ENCODE data around the gene WDR35. TPM values are rescaled to one million over a fixed set of nuclear protein-coding genes. Genes with fewer than 3 reads are reported as not detected.

Gene WDR35
- total RNA-seq, 1 experiment from 2014 or later: 6.6 TPM

- no peaks in the 10 kb centered on the region for H3K9me3 ChIP-seq (ENCODE audit: low read length)
- H3K27me3 ChIP-seq (ENCODE audit: low read length): no peaks in the 10 kb centered on the region
- TF ChIP-seq CTCF (conservative IDR thresholded peaks at IDR 0.05; ENCODE audit: low read depth, low read length) (no peak), EZH2phosphoT487 (IDR thresholded peaks at IDR 0.05; ENCODE audit: borderline replicate concordance, low read length) (no peak), EZH2 (IDR thresholded peaks at IDR 0.05; ENCODE audit: low read length, unreplicated experiment) (no peak)
- H2AFZ ChIP-seq (ENCODE audit: low read length): peak within 1 kb of the TSS; percentile 98
- intact Hi-C loops (cut with micrococcal nuclease): no loop called here
- H3K36me3 ChIP-seq (ENCODE audit: low read depth, low read length): no peaks in the 10 kb centered on the region
- no peaks in the 10 kb centered on the region for H3F3A ChIP-seq (ENCODE audit: low read length, unreplicated experiment)
- peak within 1 kb of the TSS; percentile 93 for H3K4me2 ChIP-seq (ENCODE audit: low read length)
- BruUV-seq (replicated peaks): no TSS peak
- peak; percentile 59 for DNase-seq
- no peaks in the 10 kb centered on the region for H4K20me1 ChIP-seq (ENCODE audit: low read length)
- ChIA-PET POLR2A (ENCODE audit: unreplicated experiment) (no interaction called here), CTCF (no interaction called here)
- no peak within 1 kb of the TSS for H3K27ac ChIP-seq (ENCODE audit: low read length)
- H3K9ac ChIP-seq (ENCODE audit: low read length): peak within 1 kb of the TSS; percentile 53
- peak within 1 kb of the TSS; percentile 69 for H3K4me3 ChIP-seq (ENCODE audit: low read length)
- peaks cover 18% of the 10 kb centered on the region for H3K4me1 ChIP-seq (ENCODE audit: insufficient read depth, low read length)
- no peaks in the 10 kb centered on the region for H3K9me2 ChIP-seq (replicated peaks; ENCODE audit: low read length)
- ATAC-seq: peak; percentile 72
- no peaks in the 10 kb centered on the region for H3K79me2 ChIP-seq (ENCODE audit: low read length)
Observed at GRCh38 chr2:20012282-20013125, 22.6 kb upstream of the WDR35 start, which contains the start of gene MATN3. TSS of gene MATN3 (minus strand) at chr2:20012668. CDS start at chr2:20012631, 37 bp downstream.

GRCh38 chr2:20012032-20012281 lies 22.1 kb upstream of the WDR35 start:
- POLR2A ChIA-PET (ENCODE audit: unreplicated experiment): no interaction called here
- Histone ChIP-seq H3K9ac (ENCODE audit: low read length) (no peak overlapping the region; the same call in 1 of the 2 replicates), H3K27me3 (ENCODE audit: low read length) (no peaks in the 10 kb centered on the region), H3K4me1 (ENCODE audit: insufficient read depth, low read length) (peaks cover 18% of the 10 kb centered on the region), H3K9me2 (replicated peaks; ENCODE audit: low read length) (no peaks in the 10 kb centered on the region), H3K36me3 (ENCODE audit: low read depth, low read length) (no peaks in the 10 kb centered on the region), H3K27ac (ENCODE audit: low read length) (no peak overlapping the region), H3K4me2 (ENCODE audit: low read length) (peak overlapping the region; percentile 93), H4K20me1 (ENCODE audit: low read length) (no peaks in the 10 kb centered on the region), H2AFZ (ENCODE audit: low read length) (peak overlapping the region; percentile 98), H3K79me2 (ENCODE audit: low read length) (no peaks in the 10 kb centered on the region), H3F3A (ENCODE audit: low read length, unreplicated experiment) (no peaks in the 10 kb centered on the region), H3K4me3 (ENCODE audit: low read length) (peak overlapping the region; percentile 69), H3K9me3 (ENCODE audit: low read length) (no peaks in the 10 kb centered on the region)
- intact Hi-C loops (cut with micrococcal nuclease): no loop called here
- DNase-seq: no peak
- no TSS peak for BruUV-seq (replicated peaks)
- TF ChIP-seq EZH2phosphoT487 (IDR thresholded peaks at IDR 0.05; ENCODE audit: borderline replicate concordance, low read length) (no peak), CTCF (conservative IDR thresholded peaks at IDR 0.05; ENCODE audit: low read depth, low read length) (no peak), EZH2 (IDR thresholded peaks at IDR 0.05; ENCODE audit: low read length, unreplicated experiment) (no peak)
- ATAC-seq: peak; percentile 32
- CTCF ChIA-PET: interaction anchor here (0.6 kb wide), 1 partner anchor 65 kb away, joined by 3 read pairs; no protein-coding TSS in a partner anchor
